GM19324 (cell line): ENCODE measurements around the gene GGA3.
"Not testable (repeated sequence)": the region's sequence is repeated elsewhere in the genome, so short reads cannot be mapped to it uniquely, and the experiment has no call there.

ENCODE experiments used
- ATAC-seq: cut with Tn5 transposase; IDR thresholded peaks from one replicate; pipeline ENCODE4 v1.9.1; 2021; ENCODE audit warnings: mild to moderate bottlenecking, moderate library complexity; ENCODE audit not compliant: unreplicated experiment, low FRiP score

GGA3 gene

DNA sequence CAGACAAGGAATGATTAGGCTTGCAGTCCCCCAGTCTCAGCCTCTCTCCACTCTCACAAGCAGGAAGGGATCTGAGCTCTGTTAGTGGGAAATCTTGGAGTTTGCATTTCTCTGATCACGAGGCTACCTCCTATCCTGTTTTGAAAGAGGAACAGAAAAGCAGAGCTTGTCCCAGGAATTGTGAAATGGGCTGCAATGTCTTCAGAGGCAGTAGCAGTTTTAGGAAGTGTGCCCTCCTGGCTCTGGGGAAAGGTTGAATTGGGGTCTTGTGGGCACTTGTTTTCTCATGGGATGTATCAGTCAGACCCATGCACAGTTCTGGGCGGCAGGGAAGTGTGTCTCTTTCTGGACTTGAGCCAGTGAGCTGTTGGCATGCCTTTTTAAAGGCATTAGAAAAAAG lies 33.1 kb downstream of the GGA3 start:
- no peak for ATAC-seq

DNA sequence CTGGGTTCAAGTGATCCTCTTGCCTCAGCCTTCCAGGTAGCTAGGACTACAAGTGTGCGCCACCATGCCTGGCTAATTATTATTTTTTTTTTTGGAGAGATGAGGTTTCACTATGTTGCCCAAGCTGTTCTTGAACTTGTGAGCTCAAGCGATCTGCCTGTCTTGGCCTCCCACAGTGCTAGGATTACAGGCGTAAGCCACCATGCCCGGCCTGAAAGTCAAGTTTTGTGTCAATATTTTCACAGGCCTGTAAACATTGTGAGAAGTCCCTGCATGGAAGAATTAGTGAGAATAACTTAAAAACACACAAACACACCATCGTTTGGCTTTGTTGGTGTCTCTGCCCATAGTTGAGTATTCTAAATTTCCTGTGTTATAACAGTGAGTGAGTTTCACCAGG lies 33.7 kb downstream of the GGA3 start:
- no peak for ATAC-seq

DNA sequence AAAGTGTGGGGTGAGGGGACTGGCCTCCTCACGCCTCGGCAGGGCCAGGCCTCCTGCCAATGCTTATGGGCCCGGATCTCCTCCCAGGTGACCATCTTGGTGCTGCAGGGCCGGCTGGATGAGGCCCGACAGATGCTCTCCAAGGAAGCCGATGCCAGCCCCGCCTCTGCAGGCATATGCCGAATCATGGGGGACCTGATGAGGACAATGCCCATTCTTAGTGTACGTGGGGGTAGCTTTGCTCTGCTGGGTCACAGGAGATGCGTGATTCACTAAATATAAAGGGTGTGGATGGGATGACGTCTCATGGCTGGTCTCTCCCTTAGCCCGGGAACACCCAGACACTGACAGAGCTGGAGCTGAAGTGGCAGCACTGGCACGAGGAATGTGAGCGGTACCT lies 36.4 kb downstream of the GGA3 start:
- ATAC-seq = no peak

DNA sequence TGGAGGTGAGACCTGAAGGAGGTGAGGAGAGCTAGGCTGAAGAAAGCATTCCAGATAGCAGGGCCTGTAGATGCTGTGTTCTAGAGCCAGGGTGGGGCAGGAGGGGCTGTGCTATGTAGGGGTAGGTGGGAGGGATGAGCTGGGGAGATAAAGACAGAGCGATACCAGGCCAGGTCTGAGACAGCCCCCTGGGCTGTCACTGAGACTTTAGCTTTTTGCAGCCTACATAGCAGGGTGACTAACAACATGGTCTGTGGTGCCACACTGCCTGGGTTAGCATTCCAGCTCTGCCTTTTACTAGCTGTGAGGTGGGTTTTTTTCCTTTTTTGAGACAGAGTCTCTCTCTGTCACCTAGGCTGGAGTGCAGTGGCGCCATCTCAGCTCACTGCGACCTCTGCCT lies 41.6 kb downstream of the GGA3 start:
- ATAC-seq = no peak

DNA sequence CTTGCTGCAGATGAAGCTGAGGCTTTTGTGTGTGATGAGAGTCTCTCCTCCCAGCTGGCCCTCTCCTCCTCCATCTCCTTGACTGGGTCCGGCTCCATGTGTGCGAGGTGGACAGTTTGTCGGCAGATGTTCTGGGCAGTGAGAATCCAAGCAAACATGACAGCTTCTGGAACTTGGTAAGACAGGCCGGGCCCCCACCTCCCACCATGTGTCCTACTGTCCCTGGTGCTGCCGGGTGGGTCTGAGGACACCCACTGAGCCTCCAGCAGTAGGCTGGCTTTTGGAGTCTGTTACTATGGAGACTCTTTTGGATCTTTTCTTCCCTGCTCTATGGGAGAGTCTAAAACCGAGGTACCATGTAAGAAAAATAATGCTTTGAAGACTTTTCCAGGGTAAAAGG lies 43.3 kb downstream of the GGA3 start:
- ATAC-seq = no peak

DNA sequence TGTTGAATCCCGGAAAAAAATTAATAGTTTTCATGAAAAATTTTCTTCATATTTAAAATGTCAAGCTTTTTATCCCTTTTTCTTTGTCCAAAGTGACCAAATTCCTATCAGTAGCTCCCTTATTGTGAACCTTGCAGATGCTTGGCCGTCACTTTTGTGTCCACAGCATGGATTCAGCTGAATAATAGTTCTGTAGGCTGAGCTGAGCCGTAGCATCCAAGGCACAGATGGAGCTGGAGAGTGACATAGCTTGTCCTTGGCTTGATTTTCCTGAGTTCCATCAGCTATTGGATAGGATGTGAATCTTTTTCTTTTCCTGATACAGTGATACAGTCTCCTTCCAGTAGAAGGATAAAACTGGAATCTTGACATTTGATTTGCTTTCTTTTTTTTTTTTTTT lies 52.3 kb downstream of the GGA3 start:
- no peak for ATAC-seq

DNA sequence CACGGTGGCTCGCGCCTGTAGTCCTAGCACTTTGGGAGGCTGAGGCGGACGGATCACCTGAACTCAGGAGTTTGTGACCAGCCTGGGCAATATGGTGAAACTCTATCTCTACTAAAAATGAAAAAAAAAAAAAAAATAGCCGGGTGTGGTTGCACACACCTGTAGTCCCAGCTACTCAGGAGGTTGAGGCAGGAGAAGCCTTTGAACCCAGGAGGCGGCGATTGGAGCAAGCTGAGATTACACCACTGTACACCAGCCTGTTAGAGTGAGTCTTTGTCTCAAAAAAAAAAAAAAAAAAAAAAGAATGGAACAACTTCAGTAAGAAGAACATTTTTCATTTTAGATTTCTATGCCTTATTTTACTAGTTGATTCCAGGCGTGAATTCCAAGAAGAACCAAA lies 53.2 kb downstream of the GGA3 start:
- ATAC-seq = no peak

DNA sequence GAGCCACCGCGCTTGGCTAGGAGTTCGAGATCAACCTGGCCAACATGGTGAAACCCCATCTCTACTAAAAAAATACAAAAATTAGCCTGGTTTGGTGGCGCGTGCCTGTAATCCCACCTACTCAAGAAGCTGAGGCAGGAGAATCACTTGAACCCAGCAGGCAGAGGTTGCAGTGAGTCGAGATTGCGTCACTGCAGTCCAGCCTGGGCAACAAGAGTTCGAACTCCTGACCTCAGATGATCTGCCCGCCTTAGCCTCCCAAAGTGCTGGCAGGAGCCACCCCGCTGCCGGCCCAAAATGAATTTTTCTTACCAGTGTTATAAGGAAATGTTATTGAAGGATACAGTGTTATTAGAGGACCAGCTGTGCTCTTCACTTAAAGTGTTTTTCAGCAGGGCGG lies 53.6 kb downstream of the GGA3 start:
- ATAC-seq = no peak

DNA sequence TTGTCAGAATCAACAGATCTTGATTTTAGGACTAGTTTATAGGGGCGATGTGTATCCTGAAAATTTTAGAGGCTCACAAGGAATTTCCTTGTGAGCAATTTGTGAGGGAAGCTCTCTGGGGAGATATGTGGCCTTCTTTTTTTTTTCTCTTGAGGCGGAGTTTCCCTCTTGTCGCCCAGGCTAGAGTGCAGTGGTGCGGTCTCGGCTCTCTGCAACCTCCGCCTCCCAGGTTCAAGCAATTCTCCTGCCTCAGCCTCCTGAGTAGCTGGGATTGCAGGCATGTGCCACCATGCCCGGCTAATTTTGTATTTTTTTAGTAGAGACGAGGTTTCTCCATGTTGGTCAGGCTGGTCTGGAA lies 54.4 kb downstream of the GGA3 start:
- not testable (repeated sequence) for ATAC-seq

DNA sequence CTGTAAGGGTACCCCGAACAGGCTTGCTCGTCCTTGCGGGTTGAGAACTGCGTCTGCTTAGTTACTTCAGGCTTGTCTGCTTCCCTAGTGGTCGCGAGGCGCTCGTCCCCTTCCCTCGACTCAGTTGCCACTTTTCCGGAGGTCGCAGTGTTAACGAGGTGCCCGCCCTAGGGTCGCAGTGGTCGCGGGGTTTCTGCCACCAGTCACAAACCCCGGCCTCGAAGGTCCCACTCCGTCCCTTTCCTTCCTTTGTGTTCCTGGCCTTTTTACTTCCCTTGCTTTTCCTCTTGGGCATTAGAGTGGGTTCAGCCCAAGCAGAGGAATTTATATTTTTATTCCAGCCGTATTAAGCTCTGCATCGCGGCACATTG lies 55.6 kb downstream of the GGA3 start:
- ATAC-seq = no peak

DNA sequence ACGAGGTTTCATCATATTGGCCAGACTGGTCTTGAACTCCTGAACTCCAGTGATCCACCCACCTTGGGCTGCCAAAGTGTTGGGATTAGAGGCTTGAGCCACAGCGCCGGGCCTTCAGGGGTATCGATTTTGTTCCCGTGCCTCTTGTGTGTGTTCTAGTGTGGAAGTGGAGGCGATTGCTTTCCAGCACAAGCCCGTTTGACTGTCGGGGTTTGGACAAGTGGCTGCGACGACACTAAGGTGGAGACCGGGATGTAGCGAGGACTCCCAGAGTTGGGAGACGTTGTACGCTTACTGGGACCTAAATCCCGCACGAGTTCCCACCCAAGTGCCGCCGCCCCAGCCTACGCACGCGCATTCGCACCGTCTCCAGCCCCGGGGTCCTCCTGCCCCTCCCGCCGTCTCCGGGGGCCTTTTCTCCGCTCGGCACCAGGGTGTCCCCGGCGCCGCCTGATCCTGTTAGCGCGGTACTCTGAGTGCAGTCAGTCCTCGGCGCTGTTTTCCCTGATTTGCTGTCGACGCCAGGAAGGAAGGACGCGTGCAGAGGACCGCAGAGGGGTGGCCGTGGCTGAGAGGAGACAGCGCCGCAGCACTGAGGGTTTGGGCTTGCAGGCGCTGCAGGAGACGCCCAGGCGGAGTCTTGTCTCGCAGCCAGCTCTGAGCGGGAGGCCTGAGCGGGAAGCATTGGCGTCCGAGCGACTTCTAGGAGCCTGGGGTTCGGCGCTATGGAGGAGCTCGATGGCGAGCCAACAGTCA lies 56.2 kb downstream of the GGA3 start, which contains the start of gene NUP85:
Gene NUP85, plus strand, starts transcription at position 643 of the 756 bp plus-strand sequence. Its CDS starts 83 bp downstream, at position 726.
- ATAC-seq = peak; percentile 81

DNA sequence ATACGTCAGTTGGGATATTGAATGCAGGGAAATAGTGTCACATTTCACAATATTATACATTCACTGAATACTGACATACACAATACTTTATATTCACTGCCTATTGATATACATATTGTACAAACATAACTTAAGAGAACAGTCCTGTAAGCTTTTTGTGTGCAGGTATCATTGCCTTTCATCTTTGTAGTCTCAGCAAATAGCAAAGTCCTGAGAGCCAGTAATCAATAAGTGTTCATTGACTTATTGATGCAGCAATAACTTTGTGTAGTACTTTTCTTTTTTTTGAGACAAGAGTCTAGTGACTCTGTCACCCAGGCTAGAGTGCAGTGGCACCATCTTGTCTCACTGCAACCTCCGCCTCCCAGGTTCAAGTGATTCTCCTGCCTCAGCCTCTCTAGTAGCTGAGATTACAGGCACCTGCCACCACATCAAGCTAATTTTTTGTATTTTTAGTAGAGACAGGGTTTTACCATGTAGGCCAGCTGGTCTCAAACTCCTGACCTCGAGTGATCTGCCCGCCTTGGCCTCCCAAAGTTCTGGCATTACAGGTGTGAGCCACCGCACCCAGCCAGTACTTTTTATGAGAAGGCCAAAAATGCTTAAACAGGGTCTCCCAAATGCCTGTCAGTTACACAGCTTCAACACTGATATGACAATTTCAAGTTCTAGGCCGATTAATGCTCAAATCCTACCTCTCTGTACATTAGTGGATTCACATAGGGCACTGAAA lies 61.4 kb downstream of the GGA3 start:
- no peak for ATAC-seq

DNA sequence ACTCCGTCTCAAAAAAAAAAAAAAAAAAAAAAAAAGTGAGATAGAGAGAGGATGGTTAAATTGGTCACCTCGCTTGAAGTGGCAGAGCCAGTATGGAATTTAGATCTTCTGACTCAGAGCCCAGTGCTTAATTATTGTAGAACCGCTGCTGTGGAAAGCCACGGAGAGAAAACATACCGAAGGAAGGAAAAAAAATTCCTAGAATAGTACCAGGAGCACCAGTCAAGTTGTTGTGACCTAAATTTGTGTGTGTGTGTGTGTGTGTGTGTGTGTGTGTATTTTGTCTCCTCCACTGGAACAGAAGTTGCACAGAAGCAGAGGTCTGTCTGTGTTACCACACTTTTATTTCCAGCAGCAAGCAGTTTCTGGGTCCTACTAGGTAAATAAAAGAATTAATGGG lies 66.5 kb downstream of the GGA3 start:
- no peak for ATAC-seq

DNA sequence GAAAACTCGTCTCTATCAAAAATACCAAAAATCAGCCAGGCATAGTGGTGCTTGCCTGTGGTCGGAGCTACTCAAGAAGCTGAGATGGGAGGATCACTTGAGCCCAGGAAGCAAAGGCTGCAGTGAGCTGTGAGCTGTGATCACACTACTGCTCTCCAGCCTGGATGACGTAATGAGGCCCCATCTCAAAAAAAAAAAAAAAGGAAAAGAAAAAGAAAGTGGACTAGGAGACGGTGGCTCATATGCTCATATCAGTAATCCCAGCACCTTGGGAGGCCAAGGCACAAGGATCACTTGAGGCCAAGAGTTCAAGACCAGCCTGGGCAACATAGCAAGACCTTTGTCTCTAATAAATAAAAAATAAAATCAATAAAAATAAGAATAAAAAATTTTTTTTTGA lies 69.8 kb downstream of the GGA3 start:
- no peak for ATAC-seq

DNA sequence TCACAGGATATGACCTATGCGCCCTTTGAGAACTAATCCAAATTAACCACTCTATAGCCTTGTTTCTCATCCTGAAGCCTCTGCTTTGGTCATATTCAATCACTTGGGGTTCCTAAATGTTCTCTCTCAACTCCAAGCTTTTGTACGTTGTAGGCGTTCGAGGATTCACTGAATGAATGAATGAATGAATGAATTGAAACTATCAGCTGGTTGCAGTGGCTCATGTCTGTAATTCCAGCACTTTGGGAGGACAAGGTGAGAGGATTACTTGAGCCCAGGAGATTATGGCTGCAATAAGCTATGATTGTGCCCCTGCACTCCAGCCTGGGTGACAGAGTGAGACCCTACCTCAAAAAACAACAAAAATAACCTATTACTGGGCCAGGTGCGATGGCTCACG lies 72.8 kb downstream of the GGA3 start:
- no peak for ATAC-seq
